HFF-Myc (cell line): ENCODE data around the gene GLCE.

ENCODE experiments used
- DNase-seq: peaks from one replicate; pipeline ENCODE4 v3.0.0-alpha.2; 2011; ENCODE audit warnings: low read depth; ENCODE audit errors: extremely low read depth
- H3K4me3 ChIP-seq: replicated peaks from 2 replicates; pipeline ENCODE4 v1.5.1; 2011; ENCODE audit warnings: low read depth, mild to moderate bottlenecking, control low read depth, low read length
- TF ChIP-seq, protein P1 (sequence below): IDR thresholded peaks from 2 replicates; pipeline ENCODE4 v1.5.1; 2012; ENCODE audit warnings: mild to moderate bottlenecking, low read depth, low read length, control low read depth; ENCODE audit errors: missing control alignments

GLCE gene

DNA sequence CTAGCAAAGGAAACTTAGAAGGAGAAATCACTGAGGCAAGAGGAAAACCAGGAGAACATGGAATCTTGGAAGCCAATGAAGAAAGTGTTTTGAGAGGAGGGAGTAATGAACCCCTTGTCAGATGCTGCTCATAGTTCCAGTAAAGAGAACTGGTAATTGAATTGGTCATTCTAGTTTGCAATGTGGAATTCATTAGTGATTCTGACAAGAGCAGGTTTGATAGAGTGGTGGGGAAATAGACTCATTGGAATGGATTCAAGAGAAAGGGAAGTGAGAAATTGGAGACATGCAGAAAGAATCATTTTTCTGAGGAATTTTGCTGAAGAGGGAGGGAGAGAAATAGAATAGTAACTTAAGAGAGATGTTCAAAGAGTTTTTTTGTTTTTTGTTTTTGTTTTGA, 21.0 kb downstream of the GLCE start:
- H3K4me3 ChIP-seq = no peak overlapping the region
- TF ChIP-seq, protein P1, sequence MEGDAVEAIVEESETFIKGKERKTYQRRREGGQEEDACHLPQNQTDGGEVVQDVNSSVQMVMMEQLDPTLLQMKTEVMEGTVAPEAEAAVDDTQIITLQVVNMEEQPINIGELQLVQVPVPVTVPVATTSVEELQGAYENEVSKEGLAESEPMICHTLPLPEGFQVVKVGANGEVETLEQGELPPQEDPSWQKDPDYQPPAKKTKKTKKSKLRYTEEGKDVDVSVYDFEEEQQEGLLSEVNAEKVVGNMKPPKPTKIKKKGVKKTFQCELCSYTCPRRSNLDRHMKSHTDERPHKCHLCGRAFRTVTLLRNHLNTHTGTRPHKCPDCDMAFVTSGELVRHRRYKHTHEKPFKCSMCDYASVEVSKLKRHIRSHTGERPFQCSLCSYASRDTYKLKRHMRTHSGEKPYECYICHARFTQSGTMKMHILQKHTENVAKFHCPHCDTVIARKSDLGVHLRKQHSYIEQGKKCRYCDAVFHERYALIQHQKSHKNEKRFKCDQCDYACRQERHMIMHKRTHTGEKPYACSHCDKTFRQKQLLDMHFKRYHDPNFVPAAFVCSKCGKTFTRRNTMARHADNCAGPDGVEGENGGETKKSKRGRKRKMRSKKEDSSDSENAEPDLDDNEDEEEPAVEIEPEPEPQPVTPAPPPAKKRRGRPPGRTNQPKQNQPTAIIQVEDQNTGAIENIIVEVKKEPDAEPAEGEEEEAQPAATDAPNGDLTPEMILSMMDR = no peak
- DNase-seq = no peak

DNA sequence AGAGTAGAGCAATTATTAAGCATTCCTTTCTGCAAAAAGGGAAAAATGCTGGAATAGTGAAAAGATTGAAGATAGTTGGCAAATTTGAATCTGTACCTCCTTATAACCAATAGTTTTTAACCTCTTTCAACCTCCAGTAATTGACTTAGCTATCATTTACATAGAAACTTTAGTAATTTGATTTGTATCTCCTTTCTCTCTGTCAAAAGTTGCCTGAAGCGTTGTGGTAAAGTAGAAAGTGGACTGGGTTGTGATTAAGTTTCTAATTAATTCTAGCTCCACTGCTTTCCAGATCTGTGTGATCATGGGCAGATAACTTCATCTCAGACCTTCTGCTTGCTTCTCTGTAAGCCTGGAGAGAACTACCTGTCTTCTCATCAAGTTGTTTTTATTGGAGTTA, 24.8 kb downstream of the GLCE start:
- no peak overlapping the region for H3K4me3 ChIP-seq
- DNase-seq = no peak
- TF ChIP-seq, protein P1 = no peak

DNA sequence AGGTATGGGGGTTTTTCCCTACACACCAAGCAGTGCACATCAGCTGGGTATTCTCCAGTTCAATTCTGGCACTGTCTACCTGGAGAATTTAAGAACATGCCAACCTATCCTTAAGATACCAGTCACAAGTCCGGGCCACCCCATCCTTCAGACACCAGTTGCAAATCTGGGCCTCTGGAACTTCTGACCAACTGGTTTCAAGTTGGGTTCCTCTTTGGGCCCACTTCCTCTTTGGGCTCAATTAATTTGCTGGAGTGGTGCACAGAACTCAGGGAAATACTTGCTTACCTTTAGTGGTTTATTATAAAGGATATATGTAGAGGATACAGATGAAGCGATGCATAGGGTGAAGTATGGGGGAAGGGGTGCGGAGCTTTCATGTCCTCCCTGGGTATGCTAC, 25.3 kb downstream of the GLCE start:
- H3K4me3 ChIP-seq = no peak overlapping the region
- TF ChIP-seq, protein P1 = no peak
- DNase-seq = no peak

DNA sequence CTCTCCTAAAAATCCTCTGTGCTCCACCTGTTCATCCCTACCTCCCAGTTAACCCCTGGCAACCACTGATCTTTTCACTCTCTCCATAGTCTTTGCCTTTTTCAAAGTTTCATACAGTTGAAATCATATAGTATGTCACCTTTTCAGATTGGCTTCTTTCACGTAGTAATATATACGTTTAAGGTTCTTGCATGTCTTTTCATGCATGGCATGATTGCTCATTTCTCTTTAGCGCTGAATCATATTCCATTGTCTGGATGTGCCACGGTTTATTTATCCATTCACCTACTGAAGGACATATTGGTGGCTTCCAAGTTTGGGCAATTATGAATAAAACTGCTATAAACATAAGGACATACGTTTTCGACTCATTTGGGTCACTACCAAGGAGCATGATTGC, 28.7 kb downstream of the GLCE start:
- TF ChIP-seq, protein P1 = no peak

DNA sequence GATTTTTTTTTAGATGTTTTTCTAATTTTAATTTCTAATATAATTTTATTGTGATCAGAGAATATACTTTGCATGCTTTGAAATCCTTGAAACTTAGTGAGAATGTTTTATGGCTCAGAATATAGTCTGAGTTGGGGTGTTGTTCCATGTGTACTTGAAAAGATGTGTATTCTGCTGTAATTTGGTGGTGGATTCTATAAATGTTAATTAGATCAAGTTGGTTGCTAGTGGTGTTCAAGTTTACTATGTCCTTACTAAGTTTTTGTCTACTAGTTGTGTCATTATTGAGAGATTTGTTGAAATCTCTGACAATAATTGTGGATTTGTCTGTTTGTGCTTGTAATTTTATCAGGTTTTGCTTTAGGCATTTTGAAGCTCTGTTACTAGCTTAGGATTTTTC, 29.7 kb downstream of the GLCE start:
- no peak for DNase-seq
- TF ChIP-seq, protein P1 = no peak

More for the DNA sequence above, 28.7 kb downstream of the GLCE start:
- no peak overlapping the region for H3K4me3 ChIP-seq
- no peak for DNase-seq

DNA sequence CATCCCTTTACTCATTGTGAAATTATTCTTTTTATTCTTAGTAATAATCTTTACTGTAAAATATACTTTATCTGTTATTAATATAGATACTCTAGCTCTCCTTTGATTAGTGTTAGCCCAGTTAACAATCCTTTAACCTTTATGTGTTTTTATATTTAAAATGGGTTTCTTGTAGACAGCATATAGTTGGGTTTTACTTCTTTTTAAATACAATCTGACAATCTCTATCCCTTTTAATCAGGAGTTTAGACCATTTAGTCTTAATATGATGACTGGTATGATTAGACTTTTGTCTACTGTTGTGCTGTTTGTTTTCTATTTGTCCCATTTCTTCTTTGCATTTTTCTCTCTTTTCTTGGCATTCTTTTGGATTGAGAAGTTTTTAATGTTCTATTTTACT, 30.1 kb downstream of the GLCE start:
- no peak overlapping the region for H3K4me3 ChIP-seq
- TF ChIP-seq, protein P1 = no peak
- DNase-seq = no peak

More for the DNA sequence above, 29.7 kb downstream of the GLCE start:
- H3K4me3 ChIP-seq = no peak overlapping the region
